Chondrocyte (in vitro differentiated cells): ENCODE data around the gene LIMK1. TPM values are rescaled to one million over a fixed set of nuclear protein-coding genes. Genes with fewer than 3 reads are reported as not detected.

Experiments
- DNase-seq: peaks from one replicate; pipeline ENCODE4 v3.0.0; 2021; ENCODE audit warnings: mixed read lengths, low spot score
- H3K27ac Mint-ChIP-seq: one replicate; pipeline ENCODE4 v1.8.0; 2021; ENCODE audit warnings: mild to moderate bottlenecking, moderate library complexity, mixed read lengths; ENCODE audit not compliant: unreplicated experiment
- H3K27me3 Mint-ChIP-seq: 2 replicates; pipeline ENCODE4 v1.8.0; 2021; ENCODE audit warnings: low read depth, mixed read lengths
- H3K36me3 Mint-ChIP-seq: 2 replicates; pipeline ENCODE4 v1.8.0; 2021; ENCODE audit warnings: low read depth, mixed read lengths
- H3K4me1 Mint-ChIP-seq: 2 replicates; pipeline ENCODE4 v1.8.0; 2021; ENCODE audit warnings: low read depth, mild to moderate bottlenecking, mixed read lengths
- H3K4me3 Mint-ChIP-seq: one replicate; pipeline ENCODE4 v1.8.0; 2021; ENCODE audit warnings: mild to moderate bottlenecking, moderate library complexity, mixed read lengths; ENCODE audit not compliant: unreplicated experiment
- H3K9me3 Mint-ChIP-seq: 2 replicates; pipeline ENCODE4 v1.8.0; 2021; ENCODE audit warnings: low read depth, mixed read lengths
- total RNA-seq: library from RNA; stranded (reverse); gene quantifications from 3 replicates; pipeline ENCODE4 v1.2.1, GENCODE V29; 2021
- TF ChIP-seq, protein P1 (sequence below): fragments of 200-600 bp; sonication (generic); IDR thresholded peaks from 2 replicates; pipeline ENCODE4 v1.5.0; 2021; ENCODE audit warnings: antibody characterized with exemption, mild to moderate bottlenecking, moderate library complexity

The LIMK1 gene
- total RNA-seq, 1 donor from 2014 or later = 41.5 TPM

- H3K36me3 Mint-ChIP-seq = peaks cover 3% of the 10 kb centered on the region
- H3K9me3 Mint-ChIP-seq = no peaks in the 10 kb centered on the region
- H3K27me3 Mint-ChIP-seq = no peaks in the 10 kb centered on the region
- H3K27ac Mint-ChIP-seq = peak overlapping the region; percentile 36
- no peak overlapping the region for H3K4me3 Mint-ChIP-seq
- H3K4me1 Mint-ChIP-seq = peaks cover 34% of the 10 kb centered on the region
- no peak for DNase-seq
- TF ChIP-seq, protein P1, sequence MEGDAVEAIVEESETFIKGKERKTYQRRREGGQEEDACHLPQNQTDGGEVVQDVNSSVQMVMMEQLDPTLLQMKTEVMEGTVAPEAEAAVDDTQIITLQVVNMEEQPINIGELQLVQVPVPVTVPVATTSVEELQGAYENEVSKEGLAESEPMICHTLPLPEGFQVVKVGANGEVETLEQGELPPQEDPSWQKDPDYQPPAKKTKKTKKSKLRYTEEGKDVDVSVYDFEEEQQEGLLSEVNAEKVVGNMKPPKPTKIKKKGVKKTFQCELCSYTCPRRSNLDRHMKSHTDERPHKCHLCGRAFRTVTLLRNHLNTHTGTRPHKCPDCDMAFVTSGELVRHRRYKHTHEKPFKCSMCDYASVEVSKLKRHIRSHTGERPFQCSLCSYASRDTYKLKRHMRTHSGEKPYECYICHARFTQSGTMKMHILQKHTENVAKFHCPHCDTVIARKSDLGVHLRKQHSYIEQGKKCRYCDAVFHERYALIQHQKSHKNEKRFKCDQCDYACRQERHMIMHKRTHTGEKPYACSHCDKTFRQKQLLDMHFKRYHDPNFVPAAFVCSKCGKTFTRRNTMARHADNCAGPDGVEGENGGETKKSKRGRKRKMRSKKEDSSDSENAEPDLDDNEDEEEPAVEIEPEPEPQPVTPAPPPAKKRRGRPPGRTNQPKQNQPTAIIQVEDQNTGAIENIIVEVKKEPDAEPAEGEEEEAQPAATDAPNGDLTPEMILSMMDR = no peak
Measured at GRCh38 chr7:74092321-74092963, 8.8 kb downstream of the LIMK1 start.

GRCh38 chr7:74092964-74093471, 9.4 kb downstream of the LIMK1 start:
- H3K4me1 Mint-ChIP-seq = peaks cover 40% of the 10 kb centered on the region
- peak overlapping the region; percentile 94 for H3K27ac Mint-ChIP-seq
- H3K36me3 Mint-ChIP-seq = peaks cover 6% of the 10 kb centered on the region
- TF ChIP-seq, protein P1 = no peak
- no peaks in the 10 kb centered on the region for H3K27me3 Mint-ChIP-seq
- peaks cover 4% of the 10 kb centered on the region for H3K9me3 Mint-ChIP-seq
- no peak overlapping the region for H3K4me3 Mint-ChIP-seq
- no peak for DNase-seq

- Mint-ChIP-seq H3K4me1 (peaks cover 45% of the 10 kb centered on the region), H3K27me3 (no peaks in the 10 kb centered on the region), H3K4me3 (peak overlapping the region; percentile 39), H3K36me3 (peaks cover 11% of the 10 kb centered on the region), H3K27ac (peak overlapping the region; percentile 94), H3K9me3 (peaks cover 5% of the 10 kb centered on the region)
- TF ChIP-seq, protein P1 = no peak
- DNase-seq = no peak
Measured at GRCh38 chr7:74093671-74094223, 10.1 kb downstream of the LIMK1 start.

DNA sequence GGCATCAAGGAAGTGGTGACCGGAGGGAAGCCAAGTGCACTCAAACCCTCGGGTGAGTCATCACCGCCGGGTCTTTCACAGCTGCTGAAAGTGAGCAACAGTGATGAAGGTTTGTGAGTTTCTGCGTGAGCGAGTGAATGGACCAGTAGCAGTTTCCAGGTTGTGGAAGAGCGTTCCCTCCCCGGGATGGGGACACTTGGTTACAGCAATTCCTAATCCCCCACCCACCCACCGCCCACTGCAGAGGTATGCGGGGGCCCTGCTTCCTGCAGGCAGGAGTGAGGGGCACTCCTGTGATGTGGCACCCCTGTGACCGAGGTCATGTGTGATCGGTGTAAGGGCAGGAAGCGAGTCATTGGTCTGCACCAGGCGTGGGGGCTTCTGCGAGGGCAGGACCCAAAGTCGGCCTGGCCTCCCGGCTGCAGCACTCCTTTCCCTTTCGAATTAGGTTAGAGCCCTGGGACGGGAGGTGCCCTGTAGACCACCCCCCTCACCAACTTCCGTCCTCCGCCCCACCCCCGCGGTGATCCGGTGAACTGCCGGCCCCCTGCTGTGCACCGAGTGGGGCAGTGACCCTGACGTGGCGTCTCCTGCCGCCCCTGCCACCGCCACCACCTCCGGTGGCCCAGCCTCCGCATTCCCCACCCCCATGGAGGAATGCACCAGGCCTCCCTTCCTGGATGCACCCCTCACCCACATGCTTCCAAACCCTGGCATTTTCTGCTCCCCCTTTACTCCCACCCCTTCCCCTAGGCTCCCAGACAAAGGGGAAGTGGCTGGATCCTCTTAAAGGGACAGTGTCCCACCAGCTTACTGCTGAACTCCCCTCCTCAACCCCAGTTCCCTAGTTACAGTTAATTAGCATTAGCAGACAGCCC, 10.9 kb downstream of the LIMK1 start:
- Mint-ChIP-seq H3K27me3 (no peaks in the 10 kb centered on the region), H3K4me3 (peak overlapping the region; percentile 39), H3K27ac (peak overlapping the region; percentile 94), H3K36me3 (peaks cover 12% of the 10 kb centered on the region), H3K9me3 (peaks cover 5% of the 10 kb centered on the region), H3K4me1 (peaks cover 45% of the 10 kb centered on the region)
- TF ChIP-seq, protein P1 = no peak
- DNase-seq = peak; percentile 94

- Mint-ChIP-seq H3K27me3 (no peaks in the 10 kb centered on the region), H3K27ac (peak overlapping the region; percentile 94), H3K36me3 (peaks cover 14% of the 10 kb centered on the region), H3K4me1 (peaks cover 45% of the 10 kb centered on the region), H3K4me3 (peak overlapping the region; percentile 39), H3K9me3 (peaks cover 5% of the 10 kb centered on the region)
- TF ChIP-seq, protein P1 = no peak
- no peak for DNase-seq
Measured at GRCh38 chr7:74095135-74095534, 11.5 kb downstream of the LIMK1 start.
